Naive thymus-derived CD4-positive, alpha-beta T cell (primary cell): Measurements from ENCODE around the gene HDAC6. TPM values are rescaled to one million over a fixed set of nuclear protein-coding genes. Genes with fewer than 3 reads are reported as not detected.
A peak's percentile ranks its signal among the peaks of the same experiment; 100 is the strongest.

Experiments
- ATAC-seq: fragments of 150-1000 bp; cut with Tn5 transposase; 2 replicates; pipeline ENCODE4 v1.10.0; 2021; ENCODE audit warnings: mild to moderate bottlenecking, moderate library complexity
- CTCF ChIA-PET: fragments of 350-600 bp; sonication (Branson Sonifier 250); formaldehyde crosslinking; loops from one replicate; lab custom pipeline; 2021; ENCODE audit warnings: antibody characterized with exemption; lab: Charles Lee
- POLR2A ChIA-PET: fragments of 350-600 bp; sonication (Branson Sonifier 250); formaldehyde crosslinking; loops from one replicate; lab custom pipeline; 2021; ENCODE audit warnings: antibody characterized with exemption, inconsistent platforms; lab: Charles Lee
- DNase-seq, 9 donors: peaks; one replicate each; pipeline versions ENCODE4 v3.0.0 to v3.0.0-alpha.2; 2020 to 2022; ENCODE audit warnings: mixed read lengths in 1 of 9
- H3K27ac ChIP-seq: one replicate; pipeline ENCODE4 v1.7.0; 2013; ENCODE audit warnings: mild to moderate bottlenecking, low read depth, low read length, moderate library complexity
- H3K27me3 ChIP-seq, 2 donors: one replicate each; pipeline ENCODE4 v1.7.0; 2013; ENCODE audit warnings: low read length in 2 of 2, mild to moderate bottlenecking in 2 of 2, moderate library complexity in 2 of 2; ENCODE audit not compliant: control insufficient read depth in 2 of 2, insufficient read depth in 2 of 2
- H3K36me3 ChIP-seq, 3 experiments: 1 replicate in 2 of 3; 2 replicates in 1 of 3; pipeline ENCODE4 v1.7.0; 2013; ENCODE audit warnings: low read length in 3 of 3, mild to moderate bottlenecking in 3 of 3, moderate library complexity in 1 of 3; ENCODE audit not compliant: insufficient read depth in 3 of 3, control insufficient read depth in 2 of 3
- H3K4me1 ChIP-seq, 2 donors: one replicate each; pipeline ENCODE4 v1.7.0; 2013; ENCODE audit warnings: low read length in 2 of 2, mild to moderate bottlenecking in 2 of 2, moderate library complexity in 1 of 2; ENCODE audit not compliant: control insufficient read depth in 2 of 2, insufficient read depth in 2 of 2
- H3K4me3 ChIP-seq: 2 replicates; pipeline ENCODE4 v1.7.0; 2013; ENCODE audit warnings: mild to moderate bottlenecking, low read length
- H3K9me3 ChIP-seq, 3 experiments: 1 replicate in 2 of 3; 2 replicates in 1 of 3; pipeline ENCODE4 v1.7.0; 2013; ENCODE audit warnings: low read length in 3 of 3; ENCODE audit not compliant: control insufficient read depth in 2 of 3
- H3K27ac Mint-ChIP-seq, 9 donors: one replicate each; pipeline ENCODE4 v1.8.0; 2020 to 2022; ENCODE audit warnings: mixed read lengths in 9 of 9, mild to moderate bottlenecking in 8 of 9, moderate library complexity in 5 of 9, inconsistent platforms in 2 of 9
- H3K27me3 Mint-ChIP-seq, 5 donors: one replicate each; pipeline ENCODE4 v1.8.0; 2021 to 2022; ENCODE audit warnings: mixed read lengths in 5 of 5, mild to moderate bottlenecking in 1 of 5
- H3K36me3 Mint-ChIP-seq, 5 donors: one replicate each; pipeline ENCODE4 v1.8.0; 2020 to 2022; ENCODE audit warnings: mixed read lengths in 5 of 5, mild to moderate bottlenecking in 3 of 5, inconsistent platforms in 1 of 5
- H3K4me1 Mint-ChIP-seq, 7 donors: one replicate each; pipeline ENCODE4 v1.8.0; 2020 to 2022; ENCODE audit warnings: mixed read lengths in 7 of 7, mild to moderate bottlenecking in 3 of 7, inconsistent platforms in 1 of 7
- H3K4me3 Mint-ChIP-seq, 10 donors: one replicate each; pipeline ENCODE4 v1.8.0; 2020 to 2022; ENCODE audit warnings: mild to moderate bottlenecking in 10 of 10, mixed read lengths in 10 of 10, moderate library complexity in 6 of 10, inconsistent platforms in 2 of 10
- H3K9me3 Mint-ChIP-seq, 11 donors: one replicate each; pipeline ENCODE4 v1.8.0; 2020 to 2022; ENCODE audit warnings: mixed read lengths in 11 of 11, mild to moderate bottlenecking in 4 of 11, inconsistent platforms in 1 of 11, moderate library complexity in 1 of 11
- intact Hi-C, 2 donors: fragments of 100-400 bp; cut with micrococcal nuclease; formaldehyde crosslinking; loops; one replicate each; pipeline ENCODE4 v1.15.1; 2023
- polyA plus RNA-seq, 2 donors: library from polyadenylated mRNA; unstranded; fragments of 300-500 nt; fragmentation: Illumina TruSeq; gene quantifications; one replicate each; pipeline ENCODE4 v1.2.3, GENCODE V29; 2021
- total RNA-seq, 6 experiments: library from RNA in 5 of 6; stranded (reverse) in 5 of 6; gene quantifications; 1 replicate in 5 of 6; 2 replicates in 1 of 6; pipeline ENCODE4 v1.2.3 and lab custom pipeline; 2021 to 2026

The HDAC6 gene
- total and polyA plus RNA-seq, 7 experiments from 2014 or later, result 13.3 to 135 (median 87.6) TPM

- intact Hi-C loops, result no loop called here
- CTCF ChIA-PET, result no interaction called here
- Histone ChIP-seq H3K4me1 (no peaks in the 10 kb centered on the region), H3K27ac (no peak overlapping the region), H3K27me3 (no peaks in the 10 kb centered on the region), H3K36me3 (no peaks in the 10 kb centered on the region), H3K9me3 (no peaks in the 10 kb centered on the region), H3K4me3 (no peak overlapping the region)
- H3K36me3 Mint-ChIP-seq, result no peaks in the 10 kb centered on the region
- DNase-seq (no peak), ATAC-seq (no peak)
- peaks cover 0 to 12% (median 8%) of the 10 kb centered on the region in 7 donors for H3K4me1 Mint-ChIP-seq
- POLR2A ChIA-PET, result no interaction called here
- H3K27ac Mint-ChIP-seq, result no peak overlapping the region
- peaks cover 0 to 3% (median 0%) of the 10 kb centered on the region in 11 donors for H3K9me3 Mint-ChIP-seq
- no peak overlapping the region for H3K4me3 Mint-ChIP-seq
- H3K27me3 Mint-ChIP-seq, result peaks cover 0 to 18% (median 0%) of the 10 kb centered on the region in 5 donors
Measured at GRCh38 chrX:48784726-48785125, 17.1 kb upstream of the HDAC6 start.

GRCh38 chrX:48785186-48785539 lies 16.7 kb upstream of the HDAC6 start:
- Mint-ChIP-seq H3K9me3 (peaks cover 0 to 3% (median 0%) of the 10 kb centered on the region in 11 donors), H3K36me3 (no peaks in the 10 kb centered on the region), H3K27ac (peak overlapping the region in 1 of 9 donors; percentile 68), H3K4me3 (peak overlapping the region in 1 of 10 donors; percentile 10), H3K27me3 (peaks cover 0 to 19% (median 0%) of the 10 kb centered on the region in 5 donors), H3K4me1 (peaks cover 0 to 14% (median 11%) of the 10 kb centered on the region in 7 donors)
- Histone ChIP-seq H3K4me3 (no peak overlapping the region), H3K4me1 (no peaks in the 10 kb centered on the region), H3K36me3 (no peaks in the 10 kb centered on the region), H3K27ac (no peak overlapping the region), H3K27me3 (no peaks in the 10 kb centered on the region), H3K9me3 (no peaks in the 10 kb centered on the region)
- ATAC-seq (no peak), DNase-seq (no peak)
- intact Hi-C loops, result no loop called here
- POLR2A ChIA-PET, result no interaction called here
- CTCF ChIA-PET, result no interaction called here

GRCh38 chrX:48785540-48786214 lies 16.2 kb upstream of the HDAC6 start:
- Histone ChIP-seq H3K27me3 (no peaks in the 10 kb centered on the region), H3K9me3 (no peaks in the 10 kb centered on the region), H3K36me3 (no peaks in the 10 kb centered on the region), H3K27ac (no peak overlapping the region), H3K4me3 (no peak overlapping the region), H3K4me1 (no peaks in the 10 kb centered on the region)
- Mint-ChIP-seq H3K4me3 (peak overlapping the region in 1 of 10 donors; percentile 21), H3K36me3 (no peaks in the 10 kb centered on the region), H3K27ac (peak overlapping the region in 1 of 9 donors; percentile 68), H3K9me3 (peaks cover 0 to 3% (median 0%) of the 10 kb centered on the region in 11 donors), H3K27me3 (peaks cover 0 to 19% (median 0%) of the 10 kb centered on the region in 5 donors), H3K4me1 (peaks cover 0 to 17% (median 12%) of the 10 kb centered on the region in 7 donors)
- POLR2A ChIA-PET, result no interaction called here
- DNase-seq (no peak), ATAC-seq (no peak)
- intact Hi-C loops, result no loop called here
- CTCF ChIA-PET, result no interaction called here

GRCh38 chrX:48786341-48786800 lies 15.5 kb upstream of the HDAC6 start, which contains the start of gene GATA1:
Gene GATA1 (plus strand): TSS chrX:48786590. CDS start chrX:48791110, 4,520 bp downstream.
- no peaks in the 10 kb centered on the region for H3K36me3 Mint-ChIP-seq
- intact Hi-C loops, result no loop called here
- H3K4me3 ChIP-seq, result no peak within 1 kb of the TSS
- no peak within 1 kb of the TSS for H3K27ac ChIP-seq
- H3K27me3 Mint-ChIP-seq, result peaks cover 0 to 19% (median 0%) of the 10 kb centered on the region in 5 donors
- CTCF ChIA-PET, result no interaction called here
- peaks cover 0 to 3% (median 0%) of the 10 kb centered on the region in 11 donors for H3K9me3 Mint-ChIP-seq
- no peaks in the 10 kb centered on the region for H3K4me1 ChIP-seq
- H3K4me3 Mint-ChIP-seq, result peak within 1 kb of the TSS in 1 of 10 donors; percentile 21
- ATAC-seq (no peak), DNase-seq (no peak)
- H3K36me3 ChIP-seq, result no peaks in the 10 kb centered on the region
- H3K4me1 Mint-ChIP-seq, result peaks cover 0 to 17% (median 12%) of the 10 kb centered on the region in 7 donors
- POLR2A ChIA-PET, result no interaction called here
- H3K9me3 ChIP-seq, result no peaks in the 10 kb centered on the region
- peak within 1 kb of the TSS in 1 of 9 donors; percentile 68 for H3K27ac Mint-ChIP-seq
- no peaks in the 10 kb centered on the region for H3K27me3 ChIP-seq

- DNase-seq (no peak), ATAC-seq (no peak)
- H3K4me3 Mint-ChIP-seq, result no peak overlapping the region
- H3K27ac Mint-ChIP-seq, result no peak overlapping the region
- ChIA-PET POLR2A (no interaction called here), CTCF (no interaction called here)
- Histone ChIP-seq H3K9me3 (no peaks in the 10 kb centered on the region), H3K4me3 (no peak overlapping the region), H3K4me1 (no peaks in the 10 kb centered on the region), H3K27me3 (no peaks in the 10 kb centered on the region), H3K27ac (no peak overlapping the region), H3K36me3 (no peaks in the 10 kb centered on the region)
- H3K36me3 Mint-ChIP-seq, result no peaks in the 10 kb centered on the region
- H3K4me1 Mint-ChIP-seq, result peaks cover 0 to 17% (median 12%) of the 10 kb centered on the region in 7 donors
- H3K9me3 Mint-ChIP-seq, result peaks cover 0 to 3% (median 0%) of the 10 kb centered on the region in 11 donors
- intact Hi-C loops, result no loop called here
- peaks cover 0 to 19% (median 0%) of the 10 kb centered on the region in 5 donors for H3K27me3 Mint-ChIP-seq
Measured at GRCh38 chrX:48786825-48787504, 14.9 kb upstream of the HDAC6 start.

GRCh38 chrX:48787505-48788443 lies 14.1 kb upstream of the HDAC6 start:
- POLR2A ChIA-PET, result no interaction called here
- Histone ChIP-seq H3K27ac (no peak overlapping the region), H3K36me3 (no peaks in the 10 kb centered on the region), H3K4me3 (no peak overlapping the region), H3K4me1 (no peaks in the 10 kb centered on the region), H3K27me3 (no peaks in the 10 kb centered on the region), H3K9me3 (no peaks in the 10 kb centered on the region)
- DNase-seq (no peak), ATAC-seq (no peak)
- no peaks in the 10 kb centered on the region for H3K36me3 Mint-ChIP-seq
- H3K27me3 Mint-ChIP-seq, result peaks cover 0 to 19% (median 0%) of the 10 kb centered on the region in 5 donors
- peak overlapping the region in 4 of 9 donors; percentile 16 to 56 (median 36) for H3K27ac Mint-ChIP-seq
- CTCF ChIA-PET, result no interaction called here
- intact Hi-C loops, result no loop called here
- H3K4me1 Mint-ChIP-seq, result peaks cover 0 to 17% (median 12%) of the 10 kb centered on the region in 7 donors
- peaks cover 0 to 3% (median 0%) of the 10 kb centered on the region in 11 donors for H3K9me3 Mint-ChIP-seq
- H3K4me3 Mint-ChIP-seq, result no peak overlapping the region
